HG02798 (cell line): ENCODE data around the gene PDZD7.

Source experiments
- ATAC-seq: cut with Tn5 transposase; IDR thresholded peaks from one replicate; pipeline ENCODE4 v1.9.1; 2021; ENCODE audit warnings: mild to moderate bottlenecking; ENCODE audit not compliant: unreplicated experiment, poor library complexity

The PDZD7 gene

GRCh38 chr10:101062232-101063049 is 31.5 kb upstream of the PDZD7 start:
- ATAC-seq: no peak

GRCh38 chr10:101061624-101062231 is 30.8 kb upstream of the PDZD7 start, which contains the start of gene KAZALD1:
KAZALD1 (plus strand) TSS chr10:101061989; CDS start chr10:101062593, 604 bp downstream.
- ATAC-seq: no peak

GRCh38 chr10:101060951-101061623 is 30.2 kb upstream of the PDZD7 start:
- peak; percentile 79 for ATAC-seq

GRCh38 chr10:101060036-101060950 is 29.4 kb upstream of the PDZD7 start:
- ATAC-seq: peak; percentile 40

GRCh38 chr10:101056365-101057151 is 25.6 kb upstream of the PDZD7 start:
- ATAC-seq: no peak

GRCh38 chr10:101055411-101055810 is 24.5 kb upstream of the PDZD7 start:
- ATAC-seq: no peak

- ATAC-seq: no peak
Observed at GRCh38 chr10:101054876-101055275, 23.9 kb upstream of the PDZD7 start.

- no peak for ATAC-seq
Observed at GRCh38 chr10:101054351-101054750, 23.4 kb upstream of the PDZD7 start.

GRCh38 chr10:101053516-101053915 is 22.6 kb upstream of the PDZD7 start:
- ATAC-seq: no peak

- ATAC-seq: no peak
Observed at GRCh38 chr10:101052285-101052684, 21.4 kb upstream of the PDZD7 start.

GRCh38 chr10:101050208-101051069 is 19.5 kb upstream of the PDZD7 start:
- ATAC-seq: peak; percentile 71

- ATAC-seq: no peak
Observed at GRCh38 chr10:101047961-101048892, 17.3 kb upstream of the PDZD7 start.

GRCh38 chr10:101047268-101047667 is 16.3 kb upstream of the PDZD7 start:
- no peak for ATAC-seq

- ATAC-seq: no peak
Observed at GRCh38 chr10:101046332-101047238, 15.7 kb upstream of the PDZD7 start.

- ATAC-seq: no peak
Observed at GRCh38 chr10:101044117-101044516, 13.2 kb upstream of the PDZD7 start.

- ATAC-seq: no peak
Observed at GRCh38 chr10:101043363-101043707, 12.4 kb upstream of the PDZD7 start.
